Hematopoietic multipotent progenitor cell treated with erythropoietin and hydrocortisone succinate and interleukin-3 and kit ligand, for 17 days (in vitro differentiated cells): ENCODE measurements around the gene AIRE.

Source experiments
- DNase-seq: peaks from one replicate; pipeline ENCODE4 v3.0.0-alpha.2; 2015; ENCODE audit warnings: low spot score

The AIRE gene

DNA sequence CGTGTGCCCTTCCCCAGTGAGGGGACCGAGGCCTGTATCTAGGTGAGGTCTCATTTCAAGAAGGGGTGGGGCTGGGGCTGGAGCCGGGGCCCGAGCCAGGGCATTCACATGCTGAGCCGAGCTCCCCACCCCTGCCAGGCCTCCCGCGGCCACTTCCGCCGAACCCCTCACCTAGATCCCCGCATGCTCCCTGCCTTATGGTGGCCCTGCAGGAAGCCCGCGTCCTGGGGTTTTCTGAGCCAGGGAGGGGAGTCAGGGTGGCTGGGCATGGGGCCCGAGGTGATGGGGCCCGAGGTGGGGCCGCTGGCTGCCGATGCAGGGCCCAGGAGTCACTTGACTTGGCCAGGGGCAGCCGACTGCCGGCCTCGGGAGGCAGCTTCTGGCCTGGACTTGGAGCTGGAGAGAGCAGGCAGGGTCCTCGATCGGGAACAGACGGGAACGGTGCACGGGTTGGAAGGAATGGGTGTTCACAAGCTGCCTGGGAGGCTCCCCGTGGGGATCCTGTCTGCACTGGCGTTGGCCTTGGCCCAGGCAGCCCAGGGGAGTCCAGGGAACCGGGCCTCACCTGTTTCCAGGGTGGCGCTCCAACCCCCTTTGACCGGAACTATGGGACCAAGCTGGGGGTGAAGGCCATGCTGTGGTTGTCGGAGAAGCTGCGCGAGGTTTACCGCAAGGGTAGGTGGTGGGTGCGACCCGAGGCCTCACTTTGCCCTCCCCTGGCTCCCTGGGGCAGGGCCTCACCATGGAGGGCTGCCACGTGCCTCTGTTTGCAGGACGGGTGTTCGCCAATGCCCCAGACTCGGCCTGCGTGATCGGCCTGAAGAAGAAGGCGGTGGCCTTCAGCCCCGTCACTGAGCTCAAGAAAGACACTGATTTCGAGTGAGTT lies 40.0 kb downstream of the AIRE start:
- DNase-seq, result no peak

DNA sequence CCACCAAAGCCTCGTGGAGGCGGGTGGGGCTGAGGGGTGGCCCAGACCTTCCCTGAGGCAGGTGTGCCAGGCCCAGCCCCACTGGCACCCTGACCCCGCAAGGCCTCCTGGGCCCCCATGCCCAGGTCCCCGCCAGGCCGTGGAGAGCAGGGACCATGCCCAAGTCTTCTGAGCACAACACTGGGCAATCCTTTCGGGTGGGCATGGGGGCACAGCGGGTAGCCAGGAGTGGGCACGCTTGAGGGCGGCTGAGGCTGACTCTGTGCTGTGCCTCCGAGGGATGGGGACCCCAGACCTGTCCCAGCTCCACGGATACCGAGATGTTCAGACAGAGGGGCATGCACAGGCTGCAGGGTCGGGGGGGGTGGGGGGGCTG lies 40.6 kb downstream of the AIRE start:
- DNase-seq, result no peak

DNA sequence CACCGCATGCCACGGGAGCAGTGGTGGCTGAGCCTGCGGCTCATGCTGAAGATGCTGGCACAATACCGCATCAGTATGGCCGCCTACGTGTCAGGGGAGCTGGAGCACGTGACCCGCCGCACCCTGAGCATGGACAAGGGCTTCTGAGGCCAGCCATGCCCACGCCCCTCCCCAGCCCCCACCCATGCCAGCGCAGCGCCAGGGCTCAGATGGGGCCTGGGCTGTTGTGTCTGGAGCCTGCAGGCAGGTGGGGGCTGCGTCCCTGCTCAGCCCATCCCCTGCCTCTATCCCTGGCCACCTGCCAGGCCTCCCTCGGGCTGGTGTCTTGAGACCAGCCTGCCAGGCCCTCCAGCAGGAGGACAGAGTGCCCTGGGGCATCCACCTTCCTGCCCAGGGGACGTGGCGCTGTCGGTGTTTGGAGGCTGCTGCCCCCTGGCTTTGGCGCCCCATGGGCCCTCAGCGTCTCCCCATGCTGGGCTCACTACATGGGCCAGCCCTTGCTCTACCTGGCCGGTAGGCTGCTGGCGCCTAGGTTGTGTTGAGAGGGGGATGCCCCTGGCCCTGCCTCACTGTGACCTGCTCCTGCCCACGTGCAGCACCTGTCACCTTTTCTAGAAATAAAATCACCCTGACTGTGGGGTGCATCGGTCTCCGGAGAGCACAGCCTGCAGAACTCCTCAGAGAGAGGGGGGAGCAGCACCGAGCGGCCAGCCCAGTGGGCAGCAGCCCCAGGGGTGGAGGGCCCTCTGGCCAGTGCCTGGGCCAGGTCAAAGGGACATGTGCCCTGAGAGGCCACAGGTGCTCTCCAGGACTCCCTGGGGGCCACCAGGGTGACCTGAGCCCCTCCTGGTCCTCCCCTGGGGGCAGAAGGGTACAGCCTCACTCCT lies 41.3 kb downstream of the AIRE start:
- no peak for DNase-seq

DNA sequence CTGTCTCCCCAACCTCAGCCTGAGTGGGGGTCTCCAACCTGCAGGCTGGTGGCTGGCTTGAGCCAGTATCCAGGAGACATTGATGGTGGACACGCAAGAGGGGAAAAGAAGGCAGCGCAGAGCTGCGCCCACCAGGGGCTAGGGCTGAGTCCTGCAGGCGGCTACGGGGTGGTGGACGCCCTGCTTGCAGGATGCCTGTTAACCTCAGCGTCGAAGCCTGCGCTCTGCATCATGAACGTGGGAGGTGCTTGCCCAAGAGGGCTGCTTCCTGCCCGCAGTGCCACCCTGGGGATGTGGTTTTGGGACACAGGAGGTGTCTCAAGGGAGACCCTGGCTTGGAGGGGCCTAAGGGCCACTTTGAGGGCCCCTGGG lies 41.9 kb downstream of the AIRE start:
- DNase-seq, result no peak

DNA sequence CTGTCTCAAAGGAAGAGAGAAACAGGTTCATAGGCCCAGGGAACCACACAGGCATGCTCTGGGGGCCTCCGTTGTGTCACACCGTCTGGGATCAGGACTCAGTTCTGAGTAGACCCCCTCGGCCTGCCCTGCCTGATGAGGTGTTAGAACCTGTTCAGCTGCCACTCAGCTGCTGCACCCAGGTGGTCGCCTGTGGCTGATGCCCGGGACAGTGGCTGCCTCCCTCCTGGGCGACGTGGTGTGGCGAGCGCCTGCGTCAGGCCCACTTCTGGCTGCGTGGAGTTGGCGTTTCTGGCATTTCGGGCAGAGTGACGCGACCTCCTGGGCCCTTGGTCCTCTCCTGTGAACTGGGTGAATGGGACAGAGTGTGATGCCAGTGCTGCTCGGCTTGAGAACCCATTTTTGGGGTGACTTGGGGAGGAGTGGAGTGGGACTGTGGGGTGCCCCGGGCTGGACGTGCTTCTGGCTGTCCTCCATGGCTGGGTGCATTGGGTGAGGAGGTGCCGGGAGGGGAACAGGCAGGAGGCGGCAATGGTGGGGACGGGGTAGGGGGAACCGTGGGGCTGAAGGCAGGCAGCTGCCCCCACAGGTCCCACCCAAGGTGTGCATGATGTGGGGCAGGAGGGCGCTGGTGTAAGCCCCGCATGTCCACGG lies 42.7 kb downstream of the AIRE start:
- DNase-seq, result no peak

DNA sequence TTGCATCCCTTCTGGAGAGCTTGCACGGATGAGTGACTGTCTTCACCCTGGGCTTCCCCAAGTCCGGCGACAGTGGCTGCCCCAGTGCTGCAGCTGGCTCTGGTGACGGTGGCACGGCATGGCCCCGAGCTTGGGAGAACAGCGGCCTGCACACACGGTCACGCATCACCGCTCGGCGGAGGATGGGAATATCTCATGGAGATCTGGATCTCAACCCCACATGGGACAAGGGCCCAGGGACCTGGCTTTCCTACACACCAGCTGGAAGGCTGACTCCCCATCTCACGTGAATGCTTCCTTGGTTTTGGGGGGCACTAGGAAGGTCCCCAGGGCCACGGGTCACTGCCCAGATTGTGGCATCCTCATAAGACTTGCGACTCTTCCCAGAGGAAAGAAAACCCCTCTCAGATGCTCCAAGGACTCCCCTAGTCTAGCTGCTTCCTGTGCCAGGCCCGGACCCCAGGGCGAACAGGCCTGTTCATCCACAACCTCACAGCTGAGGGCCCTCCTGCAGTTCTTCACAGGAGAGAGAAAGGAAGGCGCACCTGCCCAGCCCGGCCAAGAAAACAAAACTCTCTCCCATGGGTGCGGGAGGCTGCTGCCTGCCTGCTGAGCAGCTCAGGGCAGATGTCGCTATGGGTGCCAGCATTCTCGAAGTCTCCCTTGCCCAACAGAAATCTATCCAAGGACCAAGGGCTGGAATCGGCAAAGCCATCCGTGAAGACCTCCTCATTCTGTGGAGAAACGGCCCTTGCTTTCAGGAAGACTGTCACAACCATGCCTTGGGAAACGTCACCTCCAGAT lies 43.6 kb downstream of the AIRE start:
- no peak for DNase-seq

DNA sequence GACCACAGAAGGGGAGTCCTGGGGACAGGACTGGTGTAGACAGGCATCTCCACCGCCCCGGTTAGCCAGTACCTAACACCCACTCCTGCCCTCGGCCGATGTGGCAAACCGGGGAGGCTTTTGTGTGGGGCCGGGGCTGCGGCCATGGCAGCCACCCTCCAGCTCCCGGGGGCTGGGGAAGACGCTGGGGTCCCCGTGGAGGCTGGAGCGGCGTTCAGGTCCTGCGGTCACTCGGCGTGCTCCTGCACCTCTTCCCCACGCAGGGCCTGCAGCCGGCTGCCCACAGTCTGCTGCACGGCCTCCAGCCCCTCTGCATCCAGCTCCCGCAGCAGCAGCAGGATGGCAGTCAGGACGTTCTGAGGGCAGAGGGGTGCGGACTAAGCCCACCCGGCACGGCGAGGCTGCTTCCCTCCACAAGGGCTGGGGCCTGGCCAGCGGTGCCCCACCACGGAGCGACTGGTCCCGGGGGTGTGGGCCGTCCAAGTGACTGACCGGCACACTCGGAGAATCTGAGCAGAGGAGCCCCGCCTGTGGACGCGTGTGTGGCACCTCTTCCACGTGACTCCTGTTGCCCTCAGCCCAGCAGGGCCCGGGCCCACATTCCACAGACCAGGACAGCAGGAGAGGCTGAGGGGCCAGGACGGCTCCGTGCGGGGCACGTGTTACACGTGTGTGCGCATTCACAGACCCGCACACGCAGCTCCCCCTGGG lies 44.5 kb downstream of the AIRE start:
- no peak for DNase-seq

DNA sequence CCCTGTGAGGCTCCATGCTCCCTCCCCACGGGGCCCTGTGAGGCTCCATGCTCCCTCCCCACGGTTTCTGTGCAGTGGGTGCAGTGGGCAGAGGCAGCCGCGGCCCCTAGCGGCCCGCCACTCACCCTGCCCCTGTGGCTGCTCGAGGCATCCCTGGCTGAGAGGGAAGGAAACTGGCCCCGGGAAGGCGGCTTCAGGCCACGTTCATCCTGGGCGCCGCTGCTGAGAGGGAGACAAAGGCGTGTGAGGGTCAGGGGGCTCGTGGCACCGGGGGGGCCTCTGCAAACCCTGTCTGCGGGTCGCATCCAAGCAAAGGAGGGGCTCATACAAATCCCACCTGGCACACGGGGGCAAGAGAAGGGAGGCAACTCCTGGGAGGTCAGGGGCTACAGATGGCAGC lies 45.0 kb downstream of the AIRE start:
- no peak for DNase-seq

DNA sequence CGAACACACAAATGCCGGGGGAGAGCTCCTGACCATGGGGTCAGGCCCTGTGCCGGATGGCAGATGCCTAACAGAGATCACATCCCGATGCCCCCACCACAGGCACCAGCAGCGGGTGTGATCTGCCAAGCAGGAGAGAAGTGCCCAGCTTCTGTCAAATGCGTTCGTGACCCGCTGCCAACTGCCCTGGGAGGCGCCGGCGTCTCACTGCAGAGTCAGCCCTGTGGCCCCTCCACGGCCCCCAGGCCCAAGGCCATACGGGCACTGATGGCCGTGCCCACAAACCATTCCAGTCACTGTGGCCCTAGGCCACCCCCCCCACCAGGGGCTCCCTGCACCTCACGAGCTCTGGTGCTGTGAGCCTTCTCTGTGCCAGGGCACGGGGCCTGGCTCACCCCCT lies 45.5 kb downstream of the AIRE start:
- no peak for DNase-seq

DNA sequence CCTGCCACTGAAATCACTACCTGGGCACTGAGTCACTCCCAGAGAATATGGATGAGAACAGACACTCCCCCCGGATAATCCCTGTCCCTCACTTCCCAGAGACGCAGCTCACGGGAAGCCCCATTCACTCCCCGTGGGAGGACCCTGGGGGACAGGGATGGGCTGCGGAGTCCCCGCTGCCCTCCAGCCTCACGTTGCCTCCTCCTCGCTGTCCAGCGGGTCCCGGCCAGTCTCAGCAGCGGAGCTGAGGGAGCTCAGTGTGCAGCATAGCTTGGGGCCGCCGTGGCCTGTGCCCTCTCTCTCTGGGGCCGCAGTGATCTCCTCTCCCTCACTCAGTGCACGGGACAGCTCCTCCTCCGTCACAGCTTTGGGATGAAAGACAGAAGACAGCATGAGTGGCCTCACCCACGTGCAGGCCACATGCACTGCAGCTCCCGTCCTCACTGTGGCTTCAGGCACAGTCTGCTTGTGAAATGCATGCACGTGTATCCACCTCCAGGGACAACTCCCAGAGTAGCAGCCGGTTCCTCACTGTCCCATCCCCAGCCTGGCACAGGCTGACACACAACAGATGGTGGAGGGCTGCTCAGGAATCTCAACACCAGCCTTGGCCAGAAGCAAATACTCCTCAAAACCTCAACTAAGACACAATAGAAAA lies 46.1 kb downstream of the AIRE start:
- no peak for DNase-seq

DNA sequence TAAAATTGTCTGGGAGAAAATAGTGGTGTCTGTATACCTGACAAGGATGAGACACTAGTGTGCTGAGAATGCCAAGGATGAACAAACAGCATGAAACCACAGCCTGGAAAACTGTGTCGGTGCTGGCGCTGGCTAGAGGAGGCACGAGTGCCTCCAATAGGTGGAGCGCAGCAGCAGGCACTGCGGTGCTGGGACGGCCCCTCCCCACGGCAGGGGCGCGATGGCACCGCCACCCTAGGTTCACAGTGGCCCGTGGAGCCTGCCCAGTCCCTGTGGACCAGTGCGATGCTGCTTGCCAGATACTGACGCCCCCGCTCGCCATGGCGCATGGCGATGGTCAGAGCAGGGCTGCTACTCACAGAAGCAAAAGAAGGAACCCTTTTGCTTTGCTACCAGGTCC lies 46.7 kb downstream of the AIRE start:
- DNase-seq, result no peak

DNA sequence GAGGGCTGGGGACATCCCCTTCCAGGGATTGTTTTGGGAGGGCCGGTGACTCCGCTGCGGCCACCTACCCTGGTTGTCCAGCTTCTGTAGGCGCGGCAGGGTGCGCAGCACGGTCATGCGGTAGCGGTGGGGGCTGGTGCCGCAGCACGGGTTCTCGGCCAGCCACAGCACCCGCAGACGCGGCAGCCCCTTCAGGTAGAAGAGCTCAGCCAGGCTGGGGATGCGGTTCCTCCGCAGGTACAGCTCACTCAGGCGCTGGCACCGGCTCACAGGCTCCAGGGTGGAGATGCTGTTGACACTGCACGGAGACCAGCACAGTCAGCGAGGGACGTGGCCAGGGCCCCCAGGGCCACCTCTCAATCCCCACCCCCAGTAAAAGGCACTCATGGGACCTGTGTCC lies 47.3 kb downstream of the AIRE start:
- no peak for DNase-seq

DNA sequence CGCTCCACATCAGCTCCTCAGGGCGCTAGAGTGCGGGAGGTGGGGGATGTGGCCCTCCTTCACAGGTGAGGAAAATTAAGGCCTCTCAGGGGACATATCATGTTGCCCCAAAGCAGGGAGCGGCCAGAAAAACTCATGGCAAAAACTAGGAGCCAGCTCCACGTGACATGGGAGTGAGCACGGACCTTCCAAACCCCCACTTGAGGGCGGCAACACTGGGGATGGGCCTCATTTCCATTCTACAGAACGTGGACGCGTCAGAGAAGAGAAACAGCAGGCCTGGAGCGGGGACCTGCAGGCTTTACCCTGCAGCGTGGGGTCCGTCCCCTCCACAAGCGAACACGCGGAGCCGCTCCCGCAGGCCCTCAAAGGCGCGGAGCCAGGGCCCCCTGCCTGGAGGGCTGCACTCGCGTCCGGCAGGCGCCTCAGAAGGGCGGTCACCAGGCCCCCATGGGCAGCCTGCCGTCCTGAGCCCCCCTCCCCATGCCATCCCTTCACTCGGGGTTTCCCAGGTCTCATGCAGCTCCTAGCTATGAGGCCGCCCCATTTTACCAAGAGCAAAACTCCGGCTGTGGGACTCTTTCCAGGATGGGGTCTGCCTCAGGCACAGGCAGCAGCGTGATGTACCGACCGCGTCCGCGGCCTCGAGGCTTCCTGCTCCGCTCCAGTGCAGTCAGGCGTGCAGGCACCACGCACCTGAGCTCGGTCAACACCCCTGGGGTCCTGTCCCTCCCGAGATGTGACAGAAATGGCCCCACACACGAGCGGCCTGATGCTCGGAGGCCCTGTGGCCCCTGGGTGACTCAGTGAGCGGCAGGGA lies 48.0 kb downstream of the AIRE start:
- no peak for DNase-seq

DNA sequence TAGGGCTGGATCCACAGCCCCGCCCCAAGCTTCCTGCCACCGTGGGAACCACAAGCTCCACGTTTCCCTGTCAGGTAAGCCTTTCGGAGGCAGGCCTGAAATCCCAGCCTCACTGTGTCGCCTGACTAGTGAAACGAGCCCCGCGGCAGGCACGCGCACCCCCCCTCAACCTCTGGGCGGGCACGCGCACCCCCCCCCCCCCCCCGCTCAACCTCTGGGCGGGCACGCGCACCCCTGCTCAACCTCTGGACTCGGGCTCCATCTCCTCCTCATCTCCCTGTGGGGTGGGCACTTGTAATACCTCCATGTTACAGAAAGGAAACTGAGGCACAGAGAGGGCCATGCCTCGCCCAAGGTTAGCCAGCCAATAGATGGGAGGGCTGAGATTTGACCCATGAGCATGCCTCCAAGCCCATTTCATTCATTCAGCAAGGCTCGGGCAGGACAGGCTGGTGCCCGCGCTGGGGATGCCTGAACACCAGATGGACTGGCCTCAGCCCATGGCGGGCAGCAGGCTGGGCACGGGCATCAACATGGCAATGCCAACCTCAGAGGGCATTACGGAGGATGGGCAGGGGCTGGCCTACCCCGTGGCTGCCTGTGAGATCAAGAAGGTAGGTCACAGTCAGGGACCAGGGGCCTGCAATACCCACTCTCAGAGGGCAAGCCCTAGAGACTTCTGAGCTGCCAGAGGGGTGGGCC lies 48.8 kb downstream of the AIRE start:
- DNase-seq, result no peak

DNA sequence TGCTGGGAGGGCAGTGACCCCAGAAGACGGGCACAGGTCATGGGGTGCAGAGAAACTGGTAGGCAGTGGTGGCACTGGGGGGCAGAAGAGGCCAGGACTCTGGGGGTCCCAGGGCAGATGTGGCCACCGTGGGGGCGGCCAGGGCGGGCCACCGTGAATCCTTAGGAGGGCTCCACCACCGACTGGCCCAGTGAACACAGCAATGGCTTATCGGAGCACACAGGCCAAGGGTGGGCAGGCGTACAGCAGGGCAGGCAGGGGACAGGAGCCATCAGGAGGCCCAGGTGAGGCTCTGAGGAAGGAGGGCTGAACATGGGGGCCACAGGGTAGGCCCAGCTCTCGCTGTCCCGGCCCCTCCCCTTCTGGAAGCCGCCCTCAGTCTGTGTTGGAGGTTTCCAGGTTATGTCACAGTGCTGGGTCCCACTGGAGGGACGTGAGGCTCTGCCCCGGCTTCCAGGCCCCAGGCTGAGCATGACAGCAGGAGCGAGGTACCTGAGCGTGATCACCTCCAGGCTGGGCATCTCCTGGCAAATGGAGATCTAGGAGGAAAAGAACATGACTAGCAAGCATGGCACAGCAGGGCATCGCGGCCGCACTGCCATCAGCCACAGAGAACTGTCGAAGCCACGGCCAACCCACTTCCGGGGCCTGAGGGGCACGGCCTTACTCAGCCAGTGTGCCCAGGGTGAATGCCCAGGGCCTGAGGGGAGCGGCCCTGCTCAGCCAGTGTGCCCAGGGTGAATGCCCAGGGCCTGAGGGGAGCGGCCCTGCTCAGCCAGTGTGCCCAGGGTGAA lies 49.8 kb downstream of the AIRE start:
- no peak for DNase-seq

DNA sequence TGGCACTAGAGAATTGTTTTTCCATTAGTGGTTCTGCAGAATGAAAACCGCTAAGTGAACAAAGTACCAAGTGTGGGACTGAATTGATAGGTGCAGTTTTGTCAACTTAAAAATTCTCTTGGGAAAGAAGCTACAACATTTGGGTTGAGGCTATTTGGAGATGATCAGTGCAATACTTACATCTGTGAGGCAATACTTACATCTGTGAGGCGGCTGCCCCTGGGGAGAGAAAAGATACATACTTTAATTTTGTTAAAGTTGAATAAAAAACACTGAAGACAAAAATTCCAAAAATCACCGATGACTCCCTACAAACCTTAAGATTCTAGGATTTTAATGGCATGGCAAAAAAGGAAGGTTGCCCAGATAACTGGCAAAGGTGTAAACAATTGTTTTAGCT lies 51.8 kb downstream of the AIRE start:
- DNase-seq, result peak; percentile 4

DNA sequence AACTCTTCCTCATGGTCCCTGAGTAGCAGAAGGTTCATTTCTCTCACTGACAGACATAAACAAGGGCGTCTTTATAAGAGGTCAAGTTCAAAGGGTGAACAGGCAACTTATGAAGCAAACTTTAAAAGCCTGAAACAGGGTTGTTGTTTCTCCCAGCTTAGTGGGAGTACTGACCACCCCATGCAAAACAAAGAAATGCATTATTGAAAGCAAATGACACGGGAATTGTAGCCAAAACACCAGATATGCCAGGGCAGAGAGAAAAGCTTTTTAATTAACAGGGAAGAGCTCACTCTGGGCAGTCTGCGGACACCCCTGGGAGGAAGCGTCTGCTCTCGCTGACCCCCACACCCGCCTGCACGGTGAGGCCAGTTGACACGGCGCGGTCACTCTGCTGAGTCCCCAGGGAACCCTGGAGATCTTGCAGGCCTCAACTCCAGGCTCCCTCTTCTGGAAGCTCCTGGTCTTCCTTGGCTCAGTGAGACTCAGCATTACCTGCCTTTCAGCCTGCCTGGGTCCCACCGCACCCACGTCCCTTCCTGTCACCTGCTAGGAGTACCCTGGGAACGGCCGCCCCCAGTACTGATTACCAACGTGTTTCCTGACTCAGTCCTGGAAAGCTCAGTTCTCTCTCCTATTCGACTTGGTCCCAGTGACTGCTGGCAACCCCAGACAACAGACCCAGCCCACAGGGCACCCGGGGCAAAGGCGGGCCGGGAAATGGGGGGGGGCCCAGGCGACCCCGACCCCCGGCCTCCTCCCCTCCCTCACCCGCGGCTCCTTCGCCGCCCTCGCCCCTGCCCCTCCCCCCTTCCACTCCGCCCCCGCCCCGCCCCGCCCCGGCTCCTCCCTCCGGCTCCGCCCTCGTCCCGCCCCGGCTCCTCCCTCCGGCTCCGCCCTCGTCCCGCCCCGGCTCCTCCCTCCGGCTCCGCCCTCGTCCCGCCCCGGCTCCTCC lies 52.5 kb downstream of the AIRE start:
- peak; percentile 63 for DNase-seq
